ENCODE data around the gene SEC62.
"Not testable (repeated sequence)": the region's sequence is repeated elsewhere in the genome, so short reads cannot be mapped to it uniquely, and the experiment has no call there.

Gene SEC62

GRCh38 chr3:170016057-170016456 is 49.5 kb downstream of the SEC62 start:
- DNase-seq (ENCODE audit: low read depth): no peak

- DNase-seq (ENCODE audit: low read depth): not testable (repeated sequence)
These were observed 52.7 kb downstream of the SEC62 start for GRCh38 chr3:170019306-170019705.

GRCh38 chr3:170021083-170021482 is 54.5 kb downstream of the SEC62 start:
- no peak for DNase-seq (ENCODE audit: low read depth)

GRCh38 chr3:170022336-170022735 is 55.7 kb downstream of the SEC62 start:
- no peak for DNase-seq (ENCODE audit: low read depth)

GRCh38 chr3:170023165-170023564 is 56.6 kb downstream of the SEC62 start:
- DNase-seq (ENCODE audit: low read depth): no peak

- DNase-seq (ENCODE audit: low read depth): no peak
These were observed 58.0 kb downstream of the SEC62 start for GRCh38 chr3:170024581-170024980.

- no peak for DNase-seq (ENCODE audit: low read depth)
These were observed 60.9 kb downstream of the SEC62 start for GRCh38 chr3:170027233-170028102.

- no peak for DNase-seq (ENCODE audit: low read depth)
These were observed 66.9 kb downstream of the SEC62 start for GRCh38 chr3:170033489-170033888.

- no peak for DNase-seq (ENCODE audit: low read depth)
These were observed 71.1 kb downstream of the SEC62 start, which contains the start of gene GPR160 for GRCh38 chr3:170037463-170038433. Gene GPR160, plus strand, starts transcription at chr3:170037995. Its CDS starts 45,978 bp downstream, at chr3:170083973.

GRCh38 chr3:170038434-170039110 is 72.0 kb downstream of the SEC62 start:
- no peak for DNase-seq (ENCODE audit: low read depth)

GRCh38 chr3:170040418-170040817 is 73.8 kb downstream of the SEC62 start:
- no peak for DNase-seq (ENCODE audit: low read depth)

- DNase-seq (ENCODE audit: low read depth): no peak
These were observed 76.9 kb downstream of the SEC62 start for GRCh38 chr3:170043506-170043905.

- no peak for DNase-seq (ENCODE audit: low read depth)
These were observed 77.7 kb downstream of the SEC62 start for GRCh38 chr3:170044271-170044670.

GRCh38 chr3:170044795-170045244 is 78.2 kb downstream of the SEC62 start:
- DNase-seq (ENCODE audit: low read depth): no peak

GRCh38 chr3:170046269-170047132 is 79.9 kb downstream of the SEC62 start:
- no peak for DNase-seq (ENCODE audit: low read depth)

GRCh38 chr3:170047133-170047404 is 80.5 kb downstream of the SEC62 start:
- DNase-seq (ENCODE audit: low read depth): no peak

All from stromal cell of bone marrow (primary cell).